RPMI7951 (cell line): Measurements from ENCODE around the gene MS4A10. TPM values are rescaled to one million over a fixed set of nuclear protein-coding genes. Genes with fewer than 3 reads are reported as not detected.

Source experiments
- DNase-seq: peaks from one replicate; pipeline ENCODE4 v3.0.0-alpha.2; 2012; ENCODE audit warnings: low read depth
- total RNA-seq: library from RNA; depleted of rRNA; stranded (reverse); fragments of >200 nt; shearing (Covaris generic); gene quantifications from 2 replicates; pipeline ENCODE4 v1.2.3, GENCODE V29; 2014

The MS4A10 gene
- total RNA-seq, 1 experiment from 2014 or later: not detected

DNA sequence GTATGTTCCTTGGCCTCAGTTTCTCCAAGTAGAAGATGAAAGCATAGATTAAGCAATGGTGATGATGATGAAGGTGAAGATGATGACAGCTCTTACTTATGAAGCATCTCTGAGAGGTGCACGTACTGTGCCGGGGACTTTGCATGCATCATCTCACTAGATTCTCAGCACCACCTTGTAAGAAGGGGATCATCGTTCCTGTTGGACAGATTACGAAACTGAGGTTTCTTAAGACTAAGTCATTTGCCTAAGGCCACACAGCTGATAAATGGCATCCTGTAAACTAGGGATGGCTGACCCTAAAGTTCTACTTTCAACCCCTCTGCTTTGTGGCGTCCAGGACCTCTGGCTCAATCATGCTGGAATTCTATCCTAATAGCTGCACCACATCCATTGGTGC is 19.8 kb upstream of the MS4A10 start:
- no peak for DNase-seq

DNA sequence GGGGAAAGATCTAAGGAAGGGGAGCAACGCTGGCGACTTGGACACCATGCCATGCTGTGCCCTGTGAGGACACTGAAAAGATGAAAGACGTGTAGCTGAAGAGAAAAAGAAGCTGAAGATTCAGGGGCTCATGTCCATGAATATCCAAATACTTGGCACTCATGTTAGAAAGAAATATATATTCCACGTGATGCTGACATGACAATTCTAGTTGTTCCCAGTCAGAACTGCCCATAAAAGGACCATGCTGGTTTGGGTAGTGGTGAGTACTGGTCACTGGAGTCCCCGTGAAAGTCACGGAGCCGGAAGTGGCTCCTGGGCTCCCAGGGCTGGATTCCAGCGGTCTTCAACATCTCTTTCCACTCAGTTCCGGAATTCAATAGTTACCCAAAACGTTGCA is 18.6 kb upstream of the MS4A10 start:
- peak; percentile 23 for DNase-seq

DNA sequence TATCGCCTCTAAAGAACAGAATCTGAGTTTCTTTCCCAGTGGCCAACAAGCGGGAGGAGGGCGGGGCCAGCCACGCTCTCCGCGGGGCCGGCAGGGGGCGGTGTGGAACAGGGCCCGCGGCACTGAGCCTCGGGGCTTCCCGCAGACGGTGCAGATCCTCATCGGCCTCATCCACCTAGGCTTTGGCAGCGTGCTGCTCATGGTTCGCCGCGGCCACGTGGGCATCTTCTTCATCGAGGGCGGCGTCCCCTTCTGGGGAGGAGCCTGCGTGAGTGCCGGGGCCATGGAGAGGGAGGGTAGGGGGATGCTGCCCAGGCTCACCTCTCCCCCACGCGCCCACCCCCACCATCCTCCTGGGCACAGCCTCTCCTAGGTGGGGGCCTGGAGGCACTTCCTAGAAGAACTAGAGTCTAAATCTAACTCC is 17.7 kb upstream of the MS4A10 start:
- DNase-seq: no peak

DNA sequence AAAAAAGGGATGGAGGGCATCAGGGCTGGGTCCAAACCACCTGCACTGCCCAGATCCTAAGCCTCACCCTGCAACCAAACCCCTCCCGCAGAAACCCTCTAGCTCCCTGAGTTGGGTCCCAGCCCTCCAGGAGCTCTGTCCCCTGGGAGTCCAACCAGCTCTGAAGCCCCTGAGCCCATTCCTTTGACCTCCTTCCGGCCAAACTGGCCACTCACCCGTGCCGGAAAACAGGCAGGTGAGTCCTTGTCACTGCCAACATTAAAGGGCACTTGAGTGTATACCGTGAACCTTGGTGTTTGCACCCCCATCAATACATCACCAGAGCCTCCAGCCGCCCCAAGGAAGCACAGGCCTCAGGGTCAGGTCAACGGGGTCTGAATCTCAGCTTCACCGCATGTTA is 16.9 kb upstream of the MS4A10 start:
- no peak for DNase-seq

DNA sequence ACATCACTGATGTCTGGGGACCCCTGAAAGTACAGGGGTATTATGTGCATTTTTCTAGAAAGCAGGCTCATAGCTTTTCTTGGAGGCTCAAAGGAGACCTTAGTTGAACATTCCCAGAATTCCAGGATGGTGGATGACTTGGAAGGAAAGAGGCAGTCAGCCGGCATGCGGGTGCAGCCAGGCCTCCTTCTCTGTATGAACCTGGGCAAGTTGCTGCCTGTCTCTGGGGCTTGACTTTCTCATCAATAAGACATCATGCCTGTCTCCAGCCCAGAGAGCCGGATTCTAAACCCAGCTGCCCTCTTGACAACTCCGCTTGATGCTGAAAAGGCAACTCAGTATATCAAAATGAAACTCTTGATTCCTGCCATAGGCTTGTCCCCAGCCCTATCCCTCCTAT is 15.9 kb upstream of the MS4A10 start:
- no peak for DNase-seq

DNA sequence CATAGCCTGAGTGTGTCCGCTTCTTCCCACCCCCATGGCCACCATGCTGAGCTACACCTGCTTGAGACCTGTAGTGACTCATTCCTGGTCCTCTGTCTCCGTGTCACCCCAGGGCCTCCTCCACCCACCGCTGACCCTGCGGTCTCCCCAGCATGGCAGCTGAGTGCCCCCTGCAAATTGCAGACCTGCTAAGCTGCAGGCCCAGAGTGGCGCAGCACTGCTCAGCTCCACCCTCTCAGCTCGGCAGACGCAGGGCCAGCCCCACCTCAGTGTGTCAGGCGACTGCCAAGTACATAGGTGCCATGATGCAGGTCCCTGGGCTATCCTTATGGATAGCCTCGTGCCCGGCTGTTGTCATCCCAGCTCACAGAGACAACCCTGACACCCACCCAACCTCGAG is 15.3 kb upstream of the MS4A10 start:
- DNase-seq: no peak

DNA sequence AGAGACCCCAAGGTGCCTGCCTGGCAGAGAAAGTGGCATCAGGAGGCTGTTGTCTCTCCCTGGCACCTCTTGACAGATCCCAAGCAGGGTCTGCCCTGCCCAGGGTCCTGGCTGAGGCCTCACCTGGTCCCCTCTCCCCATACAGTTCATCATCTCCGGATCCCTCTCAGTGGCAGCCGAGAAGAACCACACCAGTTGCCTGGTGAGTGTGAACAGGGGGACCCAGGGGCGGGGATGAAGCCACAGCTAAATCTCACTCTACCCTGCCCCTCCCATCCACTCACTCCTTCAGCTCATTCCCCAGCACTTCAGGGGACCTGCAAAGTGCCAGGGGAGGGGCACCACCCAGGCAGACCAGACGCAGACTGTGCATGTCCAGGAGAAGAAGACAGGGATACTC is 14.0 kb upstream of the MS4A10 start:
- no peak for DNase-seq

DNA sequence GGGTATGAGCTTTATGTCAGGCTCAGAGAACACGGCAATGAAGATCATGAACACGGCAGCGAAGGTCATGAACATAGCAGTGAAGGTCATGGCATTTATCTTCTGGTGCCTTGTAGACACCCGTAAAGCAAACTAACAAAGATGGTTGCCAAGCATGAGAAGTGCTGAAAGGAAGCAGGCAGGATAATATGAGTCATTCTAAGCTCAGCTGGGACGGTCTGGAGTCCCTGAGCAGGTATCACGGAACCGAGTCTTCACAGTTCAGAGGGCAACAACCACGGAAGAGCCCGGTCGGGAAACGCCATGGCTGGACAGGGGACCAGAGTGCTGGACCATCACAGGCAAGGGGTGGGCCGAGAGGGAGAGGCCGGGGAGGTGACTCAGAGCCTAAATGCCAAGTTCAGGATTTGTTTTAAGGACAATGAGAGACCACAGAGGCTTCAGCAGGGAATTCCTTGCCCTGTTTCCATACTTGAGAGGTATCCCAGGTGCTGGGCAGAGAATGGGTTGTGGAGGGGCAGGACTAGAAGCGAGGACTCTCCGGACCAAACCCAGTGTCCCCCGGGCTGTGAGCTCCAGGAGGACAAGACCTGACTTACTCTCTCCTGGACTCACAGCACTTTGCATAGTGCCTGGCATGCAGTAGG is 13.1 kb upstream of the MS4A10 start:
- peak; percentile 16 for DNase-seq

DNA sequence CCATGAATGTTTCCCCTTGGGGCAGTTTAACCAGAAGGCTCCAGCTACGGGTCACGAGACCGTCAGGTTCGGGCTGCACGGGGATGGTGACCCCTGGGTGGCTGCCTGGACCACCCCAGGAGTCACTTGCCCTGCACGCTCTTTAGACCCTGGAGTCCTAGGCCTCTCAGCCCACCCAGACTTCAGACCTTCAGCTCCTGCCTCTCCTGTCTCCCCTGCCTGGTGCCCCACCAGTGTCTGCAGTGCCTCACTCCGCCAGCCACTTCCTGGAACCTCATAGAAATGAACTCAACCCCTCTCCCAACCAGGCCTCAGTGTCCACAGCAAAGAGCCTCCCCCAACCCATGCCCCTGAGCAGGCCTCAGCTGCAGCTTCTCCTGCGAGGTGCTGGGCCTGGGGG is 12.5 kb upstream of the MS4A10 start:
- DNase-seq: no peak

DNA sequence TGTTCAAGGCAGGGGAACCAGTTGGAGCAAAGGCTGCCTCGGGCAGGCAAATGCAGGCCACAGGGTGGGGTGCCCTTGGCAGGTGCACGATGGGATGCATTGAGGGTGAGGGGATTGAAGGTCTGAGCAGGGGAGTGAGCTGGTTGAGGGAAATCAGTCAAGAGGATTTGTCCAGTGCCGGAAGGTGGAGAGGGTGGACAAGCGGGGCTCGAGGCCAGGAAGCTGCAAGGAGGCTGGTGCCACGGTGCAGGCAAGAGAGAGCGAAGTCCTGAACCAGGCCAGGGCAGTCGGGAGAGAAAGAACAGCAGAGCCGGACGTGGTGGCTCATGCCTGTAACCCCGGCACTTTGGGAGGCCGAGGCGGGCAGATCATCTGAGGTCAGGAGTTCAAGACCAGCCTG is 10.4 kb upstream of the MS4A10 start:
- no peak for DNase-seq

DNA sequence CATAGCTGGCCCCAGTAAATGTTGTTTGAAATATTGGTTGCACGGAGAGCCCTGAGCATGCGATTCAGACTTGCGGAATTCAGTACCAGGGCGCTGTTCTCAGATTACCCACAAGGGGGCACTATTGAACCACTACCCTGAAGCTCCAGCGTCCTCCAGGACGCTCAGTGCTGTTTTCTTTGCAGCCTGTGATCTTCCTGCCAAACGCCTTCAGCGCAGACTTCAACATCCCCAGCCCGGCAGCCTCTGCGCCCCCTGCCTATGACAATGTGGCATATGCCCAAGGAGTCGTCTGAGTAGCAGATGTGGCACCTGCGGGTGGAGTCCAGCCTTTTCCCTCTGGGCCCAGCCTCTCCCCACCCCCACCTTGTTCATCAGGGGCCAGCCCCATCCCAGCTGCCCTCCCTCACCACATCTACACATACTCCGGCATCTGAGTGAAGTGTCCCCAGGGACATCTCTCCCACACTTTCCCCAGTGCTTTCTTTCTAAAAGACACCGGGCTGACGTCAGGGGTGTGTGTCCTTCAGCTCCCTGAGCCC is 9.6 kb upstream of the MS4A10 start:
- peak; percentile 78 for DNase-seq

DNA sequence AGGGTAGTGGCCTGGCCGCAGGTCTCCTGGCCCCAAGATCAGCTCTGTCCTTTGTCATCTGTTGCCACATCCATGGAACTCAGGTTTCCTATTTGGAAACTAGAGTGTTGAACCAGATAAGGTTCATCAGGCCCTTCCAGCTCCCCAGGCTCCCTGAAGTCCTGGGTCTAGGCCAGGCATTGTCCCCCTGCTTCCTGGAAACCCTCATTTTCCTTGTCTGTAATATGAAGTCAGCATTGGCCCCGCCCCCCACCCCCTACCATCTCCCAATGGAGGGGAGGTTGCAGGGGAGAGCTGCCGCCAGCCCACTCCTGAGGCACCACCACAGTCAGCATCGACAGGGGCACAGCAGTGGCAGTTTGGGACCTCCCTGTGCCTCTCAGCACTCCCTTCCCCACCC is 9.0 kb upstream of the MS4A10 start:
- DNase-seq: no peak

DNA sequence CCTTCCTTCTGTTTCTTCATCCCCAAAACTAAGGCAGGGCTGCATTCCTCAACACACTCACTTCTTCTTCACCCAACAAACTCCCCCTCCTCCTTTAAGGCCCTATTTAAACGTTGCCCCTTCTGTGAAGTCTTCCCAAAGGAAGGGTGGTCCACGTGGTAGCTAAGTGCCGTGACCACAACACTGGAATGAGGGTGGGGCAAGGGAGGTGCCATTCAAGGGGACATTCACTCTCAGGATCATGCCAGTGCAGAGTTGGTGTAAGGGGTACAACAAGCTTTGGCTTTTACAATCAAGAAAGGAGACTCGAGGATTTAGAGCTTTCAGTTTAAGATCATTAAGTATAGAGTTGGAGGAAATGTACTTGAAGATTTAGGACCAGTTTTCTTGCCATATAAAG is 8.0 kb upstream of the MS4A10 start:
- no peak for DNase-seq

DNA sequence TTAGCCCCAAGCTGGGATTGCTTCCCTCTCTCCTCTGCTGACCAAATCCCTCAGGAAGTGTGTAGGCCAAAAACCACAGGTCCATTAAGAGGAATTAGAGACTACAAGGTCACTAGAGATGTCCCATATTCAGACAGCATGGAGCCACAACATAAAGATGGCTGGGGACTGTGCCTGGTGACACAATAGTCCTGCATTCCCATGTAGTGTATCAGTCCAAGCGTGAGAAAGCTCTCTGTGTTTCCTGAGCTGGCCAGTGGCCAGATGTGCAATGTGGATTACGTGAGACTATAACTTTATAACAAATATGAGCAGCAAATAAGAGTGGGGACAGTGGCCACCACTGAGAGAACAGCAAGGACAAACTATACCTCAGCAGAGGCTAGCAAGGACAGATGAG is 7.6 kb upstream of the MS4A10 start:
- DNase-seq: peak; percentile 67

DNA sequence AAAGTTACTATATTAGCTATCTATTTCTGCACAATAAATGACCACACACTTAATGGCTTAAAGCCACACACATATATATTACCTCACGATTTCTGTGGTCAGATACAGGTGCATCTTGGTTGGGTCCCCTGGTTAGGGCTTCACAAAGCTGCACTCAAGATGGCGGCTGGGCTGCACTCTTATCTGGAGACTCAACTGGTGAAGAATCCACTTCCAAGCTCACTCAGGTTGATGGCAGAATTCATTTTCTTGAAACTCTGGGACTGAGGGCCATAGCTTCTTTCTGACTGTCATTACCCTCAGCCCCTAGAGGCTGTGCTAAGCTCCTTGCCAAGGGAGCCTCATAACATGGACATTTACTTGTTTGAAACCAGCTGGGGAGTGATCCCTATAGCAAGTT is 5.1 kb upstream of the MS4A10 start:
- DNase-seq: no peak

DNA sequence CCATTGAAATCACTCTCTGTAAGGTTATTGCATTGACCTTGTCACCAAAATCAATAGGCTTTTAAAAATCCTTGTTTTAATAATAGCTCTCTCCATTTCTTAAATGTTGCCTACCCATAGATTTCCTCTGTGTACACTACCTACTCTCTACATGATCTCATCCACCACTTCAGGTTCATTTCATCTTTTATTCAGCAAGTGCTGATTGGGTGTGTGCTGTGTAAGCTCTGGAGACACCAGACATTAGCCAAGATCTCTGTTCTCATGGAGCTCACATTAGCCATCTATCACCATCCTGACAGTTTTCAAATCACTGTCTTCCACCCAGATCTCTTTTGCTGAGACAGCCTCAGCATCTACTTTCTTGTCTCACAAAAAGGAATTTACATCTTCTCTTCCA is 4.4 kb upstream of the MS4A10 start:
- no peak for DNase-seq

DNA sequence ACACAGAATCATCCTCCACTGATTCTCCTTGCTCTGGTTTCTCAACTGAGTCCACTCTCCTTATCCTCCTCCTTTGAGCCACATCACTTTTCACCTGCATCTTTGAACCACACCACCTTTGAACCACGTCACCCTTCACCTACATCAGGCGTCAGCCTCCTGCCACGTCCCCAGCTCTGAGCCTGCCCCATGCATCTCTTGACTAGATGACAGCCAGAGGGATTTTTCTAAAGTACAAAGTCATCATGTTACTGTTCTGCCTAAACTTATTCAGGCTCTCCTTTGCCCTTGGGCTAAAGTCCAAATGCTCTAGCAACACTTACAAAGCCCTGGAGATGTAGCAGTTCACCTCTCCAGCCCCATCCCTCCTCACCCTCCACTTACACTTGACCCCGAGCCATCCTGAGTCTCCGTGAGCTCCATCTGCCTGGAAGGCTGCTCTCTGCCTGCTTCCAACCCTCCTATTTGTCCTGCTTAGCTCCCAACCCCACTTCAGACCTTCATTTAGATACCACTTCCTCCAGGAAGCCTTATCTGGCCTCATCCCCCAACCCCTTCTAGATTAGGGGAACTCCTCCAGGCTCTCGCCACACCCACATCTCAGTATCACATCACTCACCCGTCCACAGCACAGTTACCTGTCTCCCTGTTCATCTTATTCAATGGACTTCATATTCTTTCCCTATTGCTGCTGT is 3.7 kb upstream of the MS4A10 start:
- DNase-seq: no peak

DNA sequence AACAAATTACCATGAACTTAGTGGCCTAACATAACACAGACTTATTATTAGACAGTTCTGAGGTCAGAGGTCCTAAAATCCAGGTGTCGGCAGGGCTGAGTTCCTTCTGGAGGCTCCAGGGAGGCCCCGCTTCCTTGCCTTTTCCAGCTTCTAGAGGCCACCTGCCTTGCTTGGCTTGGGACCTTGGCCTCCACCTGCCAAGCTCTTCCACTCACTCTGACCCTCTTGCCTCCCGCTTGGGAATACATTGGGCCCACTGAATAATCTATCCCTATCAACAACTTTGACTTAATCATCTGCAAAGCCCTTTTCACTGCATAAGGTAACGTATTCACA is 3.2 kb upstream of the MS4A10 start:
- no peak for DNase-seq

DNA sequence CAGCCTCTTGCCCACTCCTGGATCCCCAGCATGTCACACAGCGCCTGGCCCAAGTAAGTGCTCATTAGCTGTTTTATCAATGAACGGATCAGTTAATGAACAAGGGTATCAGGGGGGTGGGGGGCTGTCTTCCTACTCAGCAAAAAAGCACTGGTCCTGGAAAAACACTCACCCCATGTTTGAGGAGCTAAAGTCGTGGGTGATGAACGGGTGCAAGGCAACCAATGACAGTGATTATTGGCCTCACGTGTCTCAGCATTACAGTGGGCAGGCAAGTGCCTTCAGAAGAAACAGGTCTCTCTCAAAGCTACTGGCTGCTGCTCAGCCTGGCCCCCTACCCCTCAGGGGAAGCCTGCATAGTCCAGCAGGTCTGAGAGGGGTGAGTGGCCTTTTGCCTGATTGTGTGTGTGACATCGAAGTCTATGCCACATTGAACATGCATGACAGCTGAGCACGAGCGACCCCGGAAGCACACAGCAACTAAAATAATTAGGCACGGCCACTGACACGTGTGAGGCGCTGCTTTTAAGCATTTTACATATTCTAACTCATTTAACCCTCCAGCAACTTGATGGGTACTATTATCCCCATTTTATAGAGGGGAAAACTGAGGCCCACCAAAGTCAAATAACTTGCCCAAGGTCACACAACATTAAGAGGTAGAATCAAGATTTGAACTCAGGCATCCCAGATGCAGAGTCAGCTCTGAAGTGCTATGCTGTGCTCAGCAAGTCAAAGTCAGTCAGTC is 2.6 kb upstream of the MS4A10 start:
- no peak for DNase-seq

DNA sequence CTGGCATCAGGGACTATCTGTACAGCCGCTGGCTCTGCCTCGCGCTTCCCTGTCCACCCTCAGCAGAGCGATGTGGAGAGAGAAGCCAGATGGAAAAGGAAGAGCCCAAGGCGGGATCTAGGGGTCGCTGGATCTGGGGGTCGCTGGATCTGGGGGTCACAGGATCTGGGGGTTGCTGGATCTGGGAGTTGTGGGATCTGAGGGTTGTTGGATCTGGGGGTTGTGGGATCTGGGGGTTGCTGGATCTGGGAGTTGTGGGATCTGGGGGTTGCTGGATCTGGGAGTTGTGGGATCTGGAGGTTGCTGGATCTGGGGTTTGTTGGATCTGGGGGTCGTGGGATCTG is 2.0 kb upstream of the MS4A10 start:
- no peak for DNase-seq

DNA sequence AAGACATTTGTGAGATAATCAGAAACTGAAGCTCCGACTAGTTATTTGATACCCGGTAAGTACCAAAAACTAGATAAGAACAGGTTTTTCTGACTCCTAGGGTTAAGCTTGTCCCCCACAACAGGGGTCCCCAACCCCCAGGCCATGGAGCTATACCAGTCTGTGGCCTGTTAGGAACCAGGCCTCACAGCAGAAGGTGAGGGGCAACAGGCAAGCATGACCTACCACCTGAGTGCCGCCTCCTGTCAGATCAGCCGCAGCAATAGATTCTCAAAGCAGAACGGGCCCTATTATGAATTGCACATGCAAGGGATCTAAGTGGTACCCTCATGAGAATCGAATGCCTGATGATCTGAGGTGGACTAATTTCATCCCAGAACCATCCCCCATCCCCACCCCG is 1.2 kb upstream of the MS4A10 start:
- DNase-seq: no peak

DNA sequence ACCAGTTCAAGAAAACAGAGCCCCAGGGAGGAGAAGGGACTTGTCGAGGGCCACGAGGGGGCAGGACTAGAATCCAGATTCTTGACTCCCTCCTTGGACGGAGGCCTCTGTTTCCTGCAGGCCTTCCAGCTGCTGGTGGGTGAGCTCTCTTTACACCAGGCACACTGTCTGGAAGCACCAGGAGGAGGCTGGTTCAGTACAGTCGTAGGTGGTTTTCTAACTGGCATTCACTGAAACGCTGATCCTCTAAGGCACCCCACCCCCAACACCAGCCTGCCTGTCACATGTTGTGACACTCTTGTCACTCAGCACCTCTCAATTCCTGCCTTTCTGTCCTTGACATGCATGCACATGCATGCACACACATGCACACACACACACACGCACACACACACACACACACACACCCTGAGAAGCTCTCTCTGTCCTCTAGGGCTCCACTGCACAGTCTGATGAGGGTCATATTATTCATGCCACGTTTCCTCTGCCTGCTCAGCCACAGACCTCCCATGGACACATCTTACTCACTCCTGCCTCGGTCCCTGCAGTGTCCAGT is 751 bp downstream of the MS4A10 start:
- peak; percentile 43 for DNase-seq
